Mesothelial cell of epicardium (in vitro differentiated cells): ENCODE results near the gene LPCAT4. TPM values are rescaled to one million over a fixed set of nuclear protein-coding genes. Genes with fewer than 3 reads are reported as not detected.
A peak's percentile ranks its signal among the peaks of the same experiment; 100 is the strongest.
"Not testable (repeated sequence)": the region's sequence is repeated elsewhere in the genome, so short reads cannot be mapped to it uniquely, and the experiment has no call there.

ENCODE experiments used
- DNase-seq, 2 experiments: peaks; one replicate each; pipeline ENCODE4 v3.0.0; 2021; ENCODE audit warnings: low spot score in 2 of 2; ENCODE audit not compliant: unreplicated experiment in 2 of 2
- H3K27ac Mint-ChIP-seq: 2 replicates; pipeline ENCODE4 v1.8.0; 2021; ENCODE audit warnings: mixed read lengths
- H3K27me3 Mint-ChIP-seq: 2 replicates; pipeline ENCODE4 v1.8.0; 2021; ENCODE audit warnings: low read depth, mixed read lengths
- H3K36me3 Mint-ChIP-seq: 2 replicates; pipeline ENCODE4 v1.8.0; 2021; ENCODE audit warnings: mixed read lengths
- H3K4me1 Mint-ChIP-seq: 2 replicates; pipeline ENCODE4 v1.8.0; 2021; ENCODE audit warnings: mixed read lengths
- H3K4me3 Mint-ChIP-seq: 2 replicates; pipeline ENCODE4 v1.8.0; 2021; ENCODE audit warnings: mild to moderate bottlenecking, moderate library complexity, mixed read lengths
- H3K9me3 Mint-ChIP-seq: 2 replicates; pipeline ENCODE4 v1.8.0; 2021; ENCODE audit warnings: mixed read lengths
- CTCF ChIP-seq: fragments of 200-600 bp; sonication (generic); IDR thresholded peaks from one replicate; pipeline ENCODE4 v1.5.0; 2021; ENCODE audit warnings: antibody characterized with exemption; ENCODE audit not compliant: unreplicated experiment
- total RNA-seq: library from RNA; stranded (reverse); gene quantifications from 3 replicates; pipeline ENCODE4 v1.2.1, GENCODE V29; 2021

LPCAT4 gene
- total RNA-seq, 1 donor from 2014 or later: 91.3 TPM

GRCh38 chr15:34347951-34348638 is 18.9 kb downstream of the LPCAT4 start:
- H3K27me3 Mint-ChIP-seq: no peaks in the 10 kb centered on the region
- no peak overlapping the region for H3K4me3 Mint-ChIP-seq
- no peaks in the 10 kb centered on the region for H3K4me1 Mint-ChIP-seq
- no peak for TF ChIP-seq CTCF
- H3K27ac Mint-ChIP-seq: no peak overlapping the region
- no peaks in the 10 kb centered on the region for H3K9me3 Mint-ChIP-seq
- DNase-seq: no peak
- H3K36me3 Mint-ChIP-seq: no peaks in the 10 kb centered on the region

- H3K9me3 Mint-ChIP-seq: no peaks in the 10 kb centered on the region
- H3K36me3 Mint-ChIP-seq: peaks cover 10% of the 10 kb centered on the region
- peak; percentile 94 for TF ChIP-seq CTCF
- H3K4me1 Mint-ChIP-seq: peaks cover 17% of the 10 kb centered on the region
- H3K27ac Mint-ChIP-seq: peak within 1 kb of the TSS; percentile 85
- peak; percentile 77 to 93 for DNase-seq
- no peak within 1 kb of the TSS for H3K4me3 Mint-ChIP-seq
- no peaks in the 10 kb centered on the region for H3K27me3 Mint-ChIP-seq
Measured at GRCh38 chr15:34342737-34343575, 24.0 kb downstream of the LPCAT4 start, which contains the start of the genes NOP10 and NUTM1. NOP10 (minus strand) TSS chr15:34343136; CDS start chr15:34343073, 63 bp downstream. NUTM1 (plus strand) TSS chr15:34343315; CDS start chr15:34343697, 382 bp downstream.

GRCh38 chr15:34342213-34342736 is 24.7 kb downstream of the LPCAT4 start:
- not testable (repeated sequence) for H3K4me3 Mint-ChIP-seq, H3K9me3 Mint-ChIP-seq, H3K27ac Mint-ChIP-seq, H3K27me3 Mint-ChIP-seq
- DNase-seq: peak in 1 of 2 experiments; percentile 43
- H3K4me1 Mint-ChIP-seq: peaks cover 18% of the 10 kb centered on the region
- H3K36me3 Mint-ChIP-seq: peaks cover 10% of the 10 kb centered on the region

GRCh38 chr15:34341381-34342212 is 25.4 kb downstream of the LPCAT4 start:
- Mint-ChIP-seq H3K4me1 (peaks cover 23% of the 10 kb centered on the region), H3K27me3 (no peaks in the 10 kb centered on the region), H3K4me3 (peak overlapping the region; percentile 55), H3K27ac (peak overlapping the region; percentile 85), H3K9me3 (no peaks in the 10 kb centered on the region), H3K36me3 (peaks cover 10% of the 10 kb centered on the region)
- TF ChIP-seq CTCF: no peak
- DNase-seq: no peak

- Mint-ChIP-seq H3K9me3 (no peaks in the 10 kb centered on the region), H3K4me1 (peaks cover 33% of the 10 kb centered on the region), H3K27ac (peak overlapping the region; percentile 48)
Measured at GRCh38 chr15:34339946-34340345, 27.1 kb downstream of the LPCAT4 start.

More at GRCh38 chr15:34339946-34340345, 27.1 kb downstream of the LPCAT4 start:
- no peaks in the 10 kb centered on the region for H3K27me3 Mint-ChIP-seq
- H3K36me3 Mint-ChIP-seq: peaks cover 10% of the 10 kb centered on the region
- H3K4me3 Mint-ChIP-seq: peak overlapping the region; percentile 34
- DNase-seq: no peak
- TF ChIP-seq CTCF: no peak
